Kidney epithelial cell (primary cell): ENCODE results near the gene TARS2. TPM values are rescaled to one million over a fixed set of nuclear protein-coding genes. Genes with fewer than 3 reads are reported as not detected.

Experiments used
- DNase-seq: peaks from one replicate; pipeline ENCODE4 v3.0.0-alpha.2; 2010; ENCODE audit warnings: low read depth
- H3K27me3 ChIP-seq: 2 replicates; pipeline ENCODE4 v1.6.0; 2011; ENCODE audit warnings: low read length; ENCODE audit not compliant: control insufficient read depth, insufficient read depth
- H3K36me3 ChIP-seq: 2 replicates; pipeline ENCODE4 v1.5.1; 2011; ENCODE audit warnings: low read length; ENCODE audit not compliant: control insufficient read depth, insufficient read depth
- H3K4me3 ChIP-seq: 2 replicates; pipeline ENCODE4 v1.5.1; 2011; ENCODE audit warnings: low read depth, mild to moderate bottlenecking, control low read depth, low read length
- CTCF ChIP-seq: IDR thresholded peaks from 2 replicates; pipeline ENCODE4 v1.5.1; 2011; ENCODE audit warnings: mild to moderate bottlenecking, moderate library complexity, low read length, control low read depth, inconsistent platforms; ENCODE audit not compliant: insufficient read depth, poor library complexity, severe bottlenecking
- total RNA-seq: library from RNA; depleted of rRNA; stranded (reverse); fragments of >200 nt; gene quantifications from 2 replicates; pipeline ENCODE4 v1.2.3, GENCODE V29; 2015

Gene TARS2
- total RNA-seq, 1 donor from 2014 or later, result 17.6 TPM

GRCh38 chr1:150525348-150525747, 38.1 kb downstream of the TARS2 start:
- Histone ChIP-seq H3K4me3 (no peak overlapping the region), H3K36me3 (no peaks in the 10 kb centered on the region), H3K27me3 (no peaks in the 10 kb centered on the region)
- TF ChIP-seq CTCF, result no peak
- no peak for DNase-seq

DNA sequence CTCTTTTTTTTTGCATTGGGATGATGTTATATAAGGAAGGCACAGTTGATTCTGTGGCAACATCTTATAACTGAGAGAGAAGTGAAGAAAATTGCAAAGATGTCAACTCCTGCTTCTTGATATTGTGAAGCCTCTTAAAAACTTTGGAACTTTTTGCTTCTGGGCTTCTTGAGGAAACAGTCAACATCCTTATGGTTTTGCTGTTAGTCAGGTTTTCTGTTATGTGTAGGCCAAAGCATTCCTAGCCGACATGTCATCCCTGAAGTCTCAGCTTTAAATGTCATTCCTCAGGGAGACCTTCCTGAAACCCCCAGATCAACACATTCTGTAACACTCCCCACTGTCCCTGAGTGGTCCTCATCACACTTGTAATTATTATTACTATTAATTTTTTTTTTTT, 41.0 kb downstream of the TARS2 start:
- no peak for TF ChIP-seq CTCF
- DNase-seq, result no peak
- Histone ChIP-seq H3K4me3 (no peak overlapping the region), H3K27me3 (no peaks in the 10 kb centered on the region), H3K36me3 (no peaks in the 10 kb centered on the region)

DNA sequence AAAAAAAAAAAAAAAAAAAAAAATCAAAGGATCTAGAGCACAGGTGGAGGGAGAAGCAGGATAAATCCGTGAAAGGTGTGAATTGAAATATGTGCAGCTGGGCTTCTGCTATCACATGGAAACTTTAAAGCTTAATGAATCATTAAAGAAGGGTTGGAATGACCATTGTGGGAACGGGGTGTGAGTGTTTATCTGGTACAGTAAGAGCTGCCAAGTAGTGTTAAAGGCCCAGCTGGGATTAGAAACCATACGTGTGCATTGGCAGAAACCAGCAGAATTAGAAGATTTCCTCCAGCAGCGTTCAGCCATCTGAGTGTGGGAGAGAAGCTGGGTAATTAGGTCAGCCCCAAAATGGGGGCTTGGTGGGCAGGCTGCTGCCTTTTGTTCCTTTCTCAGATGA, 41.8 kb downstream of the TARS2 start:
- DNase-seq, result no peak
- no peak overlapping the region for H3K4me3 ChIP-seq
- TF ChIP-seq CTCF, result no peak

GRCh38 chr1:150530491-150531159, 43.4 kb downstream of the TARS2 start:
- no peak overlapping the region for H3K4me3 ChIP-seq
- DNase-seq, result no peak
- no peaks in the 10 kb centered on the region for H3K27me3 ChIP-seq
- no peak for TF ChIP-seq CTCF
- no peaks in the 10 kb centered on the region for H3K36me3 ChIP-seq

More for the DNA sequence above, 41.8 kb downstream of the TARS2 start:
- H3K27me3 ChIP-seq, result no peaks in the 10 kb centered on the region
- no peaks in the 10 kb centered on the region for H3K36me3 ChIP-seq

GRCh38 chr1:150532860-150533259, 45.6 kb downstream of the TARS2 start:
- TF ChIP-seq CTCF, result no peak
- Histone ChIP-seq H3K36me3 (no peaks in the 10 kb centered on the region), H3K4me3 (no peak overlapping the region), H3K27me3 (no peaks in the 10 kb centered on the region)
- no peak for DNase-seq

DNA sequence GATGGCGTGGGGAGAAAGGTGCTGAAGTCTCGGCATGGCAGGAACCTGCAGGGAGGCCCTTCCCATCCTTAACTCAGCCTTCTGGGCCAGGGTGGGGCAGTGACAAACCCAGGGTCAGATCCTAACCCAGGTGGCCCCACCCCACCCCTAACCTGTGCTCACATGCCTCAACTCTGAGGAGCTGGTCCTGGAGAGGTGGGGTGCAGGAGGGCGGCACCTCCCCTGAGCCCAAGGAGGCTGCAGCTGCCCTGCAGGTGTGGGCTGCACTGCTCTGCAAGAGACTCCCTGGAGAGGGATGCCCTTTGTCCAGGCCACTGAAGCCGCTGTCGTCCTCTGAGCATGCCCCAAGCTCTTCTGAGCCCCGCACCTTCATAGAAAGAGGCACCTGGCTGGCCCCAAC, 46.8 kb downstream of the TARS2 start:
- Histone ChIP-seq H3K4me3 (no peak overlapping the region), H3K27me3 (no peaks in the 10 kb centered on the region), H3K36me3 (no peaks in the 10 kb centered on the region)
- DNase-seq, result no peak
- no peak for TF ChIP-seq CTCF
